Activated CD8-positive, alpha-beta memory T cell treated with anti-CD3 and anti-CD28 coated beads, Interleukin-2, amount 50 U/mL, for 24 hours (primary cell): ENCODE data around the gene TMEM218.

ENCODE experiments used
- DNase-seq: peaks from one replicate; pipeline ENCODE4 v3.0.0-alpha.2; 2020; ENCODE audit errors: extremely low read depth

The TMEM218 gene

DNA sequence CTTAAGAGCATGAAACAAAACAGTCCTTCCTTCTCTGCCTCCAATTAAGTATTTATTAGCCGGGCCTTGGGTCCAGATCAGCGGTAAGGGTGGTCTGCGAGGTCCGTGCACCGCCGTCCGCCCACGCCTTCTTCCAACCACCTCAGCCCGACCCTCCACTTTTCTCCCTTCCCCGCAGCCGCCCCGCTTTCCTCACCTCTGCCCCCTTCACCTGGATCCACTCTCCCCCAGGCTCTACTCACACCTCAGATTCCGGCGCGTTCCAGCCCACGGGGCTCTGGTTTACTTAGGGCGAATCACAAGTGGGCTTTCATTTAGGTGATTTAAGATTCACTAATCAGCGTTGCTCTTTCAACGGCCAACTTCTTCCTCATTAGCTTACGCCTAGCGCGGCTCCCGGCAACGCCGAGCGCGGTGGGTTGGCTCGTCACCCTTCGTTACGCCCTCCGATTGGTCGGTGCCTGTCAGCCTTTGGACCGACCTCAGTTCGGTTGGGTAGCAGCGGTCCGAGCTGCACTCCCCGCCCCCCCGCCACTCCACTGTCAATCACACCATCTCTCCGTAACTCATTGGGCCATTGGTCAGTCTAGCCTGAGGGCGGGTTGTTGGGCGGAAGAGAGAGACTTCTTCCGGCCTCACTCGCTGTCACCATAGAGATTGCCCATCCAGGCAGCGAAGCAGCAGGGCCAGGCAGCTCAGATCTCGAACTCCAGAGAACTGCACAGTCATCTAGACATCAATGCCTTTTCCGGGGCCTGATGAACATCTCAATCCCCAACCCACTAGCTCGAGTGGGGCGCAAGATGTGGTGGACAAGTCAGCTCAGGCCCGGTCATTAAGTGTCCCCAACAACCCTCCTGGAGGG is at the start of gene TMEM218:
Gene TMEM218, minus strand, starts transcription at position 284 of the 865 bp plus-strand sequence. CDS start 9,385 bp downstream, outside the sequence.
- DNase-seq = peak; percentile 95

DNA sequence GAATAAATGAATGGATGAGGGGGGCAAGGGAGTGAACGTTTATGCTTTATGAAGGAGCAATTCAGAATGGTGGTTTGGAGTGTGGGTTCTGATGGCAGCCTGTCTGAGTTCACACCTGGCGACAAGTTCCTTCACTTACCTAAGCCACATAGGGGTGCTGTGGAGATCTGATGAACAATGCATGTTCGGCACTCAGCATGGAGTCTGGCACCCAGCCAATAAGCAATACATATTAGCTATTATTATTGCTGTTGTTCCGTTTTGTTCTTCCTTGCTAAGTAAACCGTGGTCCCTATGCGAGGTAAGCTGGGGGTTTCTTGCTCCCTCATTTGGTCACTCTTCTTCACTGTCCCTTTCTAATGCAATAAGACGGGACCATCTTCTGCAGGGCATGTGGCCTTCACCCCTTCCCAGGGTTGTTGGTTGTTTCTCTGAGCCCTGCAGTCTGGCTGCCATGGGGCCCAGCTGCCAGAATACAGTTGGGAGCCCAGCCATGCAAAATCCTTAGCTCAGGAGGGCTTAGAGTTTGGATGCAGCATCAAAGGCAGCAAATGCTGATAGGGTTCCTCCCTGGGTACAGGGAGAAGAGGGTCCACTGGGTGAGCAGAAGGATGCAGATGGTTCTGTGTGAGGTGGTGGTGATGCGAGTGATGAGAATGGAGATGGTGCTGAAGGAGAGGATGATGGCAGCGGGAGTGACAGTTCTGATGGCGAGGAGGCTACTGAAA is 46.7 kb upstream of the TMEM218 start:
- no peak for DNase-seq

DNA sequence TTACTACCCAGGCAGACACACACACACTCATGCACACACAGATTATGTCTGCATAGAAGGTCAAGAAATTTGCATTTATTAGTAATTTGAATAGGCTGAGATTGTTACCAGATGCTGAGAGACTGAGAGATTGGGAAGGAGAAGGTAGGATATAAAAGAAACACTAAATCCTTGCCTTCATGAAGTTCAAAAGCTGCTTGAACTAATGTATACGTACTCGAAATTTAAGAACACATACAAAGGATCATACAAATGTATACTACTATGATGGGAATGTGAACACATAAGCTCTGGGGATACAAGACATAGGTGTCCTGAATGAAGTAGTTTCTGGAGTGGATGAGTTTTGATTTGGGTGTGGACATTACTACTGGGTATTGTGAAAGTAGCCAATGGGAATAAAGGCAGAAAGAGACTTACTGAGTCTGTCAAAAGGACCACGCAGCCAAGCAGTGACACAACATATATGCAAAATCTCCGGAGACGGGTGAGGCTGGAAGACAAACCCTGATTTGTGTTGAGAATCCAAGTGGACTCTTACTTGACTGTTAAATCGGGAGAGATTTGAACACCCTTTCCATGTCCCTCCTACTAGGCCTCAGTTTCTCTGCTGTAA is 45.8 kb upstream of the TMEM218 start:
- no peak for DNase-seq

DNA sequence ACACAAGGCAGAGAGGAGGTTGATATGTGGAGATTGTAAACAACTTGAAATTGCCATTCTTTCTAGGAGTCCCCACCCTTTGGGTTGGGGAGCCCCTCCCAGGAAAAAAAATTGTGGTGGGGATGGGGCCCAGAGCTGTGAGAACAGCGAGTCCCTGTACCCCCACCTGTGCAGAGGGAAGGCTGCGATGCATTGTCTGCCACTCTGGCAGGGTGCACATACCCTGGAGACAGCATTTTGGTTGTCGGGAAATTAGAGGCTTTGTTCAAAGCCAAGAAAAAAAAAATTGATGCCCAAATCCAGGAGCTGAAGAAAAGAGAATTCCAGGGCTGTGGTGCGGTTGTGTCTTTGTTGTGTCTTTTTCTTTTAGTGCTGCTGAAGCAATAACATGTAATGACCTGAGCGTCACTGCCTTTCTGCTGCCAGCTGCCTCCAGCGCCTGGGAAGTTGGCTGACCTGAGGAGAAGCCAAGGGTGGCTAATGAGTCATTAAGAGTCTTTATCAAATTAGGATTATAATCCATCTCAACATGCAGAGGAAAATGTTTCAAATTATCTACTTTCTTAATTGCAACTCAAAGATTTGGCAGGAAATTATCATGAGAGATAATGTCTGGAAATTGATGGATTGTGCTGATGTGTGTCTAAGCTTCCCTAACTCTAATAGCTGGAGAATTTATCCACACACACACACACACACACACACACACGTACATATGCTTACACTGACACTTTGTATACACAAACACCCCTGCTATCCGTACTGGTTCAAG is 45.1 kb upstream of the TMEM218 start:
- no peak for DNase-seq

DNA sequence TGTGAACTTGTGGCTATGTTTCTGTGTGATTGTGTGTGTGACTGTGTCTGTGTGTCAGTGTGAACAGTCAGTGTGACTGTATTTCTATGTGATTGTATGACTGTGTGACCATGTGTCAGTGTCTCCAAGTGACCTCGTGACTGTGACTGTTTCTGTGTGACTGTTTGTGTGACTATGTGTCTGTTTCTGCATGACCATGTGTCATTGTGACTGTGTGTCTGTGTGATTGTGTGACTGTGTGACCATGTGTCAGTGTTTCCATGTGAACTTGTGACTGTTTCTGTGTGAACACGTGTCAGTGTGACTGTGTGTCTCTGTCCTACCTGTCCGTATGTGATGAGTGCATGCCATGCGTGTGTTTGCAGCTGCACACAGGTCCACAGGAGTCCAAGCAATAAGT is 44.3 kb upstream of the TMEM218 start:
- no peak for DNase-seq

DNA sequence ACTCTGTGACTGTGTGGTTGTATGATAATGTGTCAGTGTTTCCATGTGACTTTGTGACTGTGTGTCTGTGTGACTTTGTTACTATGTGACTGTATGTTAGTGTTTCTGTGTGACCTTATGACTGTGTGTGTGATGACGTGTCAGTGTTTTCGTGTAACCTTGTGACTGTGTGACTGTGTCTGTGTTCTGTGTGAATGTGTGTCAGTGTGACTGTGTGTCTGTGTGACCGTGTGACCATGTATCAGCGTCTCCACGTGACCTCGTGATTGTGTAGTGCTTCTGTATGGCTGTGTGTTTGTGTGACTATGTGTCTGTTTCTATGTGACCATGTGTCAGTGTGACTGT is 43.6 kb upstream of the TMEM218 start:
- no peak for DNase-seq

DNA sequence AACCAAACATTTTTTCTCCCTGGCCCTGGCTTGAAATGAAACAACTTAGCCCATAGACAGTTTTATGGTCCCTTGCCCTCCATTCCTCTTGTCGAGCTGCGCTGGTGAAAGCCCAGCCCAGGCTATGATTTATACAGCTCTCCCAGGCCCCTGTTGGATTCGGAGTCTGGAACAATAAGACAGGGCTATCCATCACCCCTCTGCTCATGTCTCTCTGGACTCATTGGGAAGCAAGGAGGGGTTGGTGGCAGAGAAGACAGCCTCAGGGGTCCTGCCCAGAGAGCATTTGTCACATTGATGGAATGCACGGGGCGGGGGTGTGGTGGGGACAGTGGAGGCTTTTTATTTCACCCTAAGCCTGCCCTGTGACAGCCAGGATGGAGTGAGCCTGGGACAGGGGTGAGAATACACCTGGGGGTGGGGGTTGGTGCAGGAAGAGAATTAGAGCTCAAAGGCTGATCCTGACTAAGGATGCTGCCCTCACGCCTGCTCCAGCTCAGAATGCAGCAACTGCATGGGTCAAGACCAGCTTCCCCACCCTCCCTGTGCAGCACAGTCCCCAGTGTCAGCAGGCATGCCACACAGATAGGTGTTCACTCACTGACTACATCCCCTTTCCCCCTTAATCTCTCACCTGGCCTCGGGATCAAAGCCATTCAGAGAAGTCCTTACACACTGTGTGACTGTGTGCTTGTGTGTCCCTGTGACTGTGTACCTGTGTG is 43.1 kb upstream of the TMEM218 start:
- DNase-seq = no peak

DNA sequence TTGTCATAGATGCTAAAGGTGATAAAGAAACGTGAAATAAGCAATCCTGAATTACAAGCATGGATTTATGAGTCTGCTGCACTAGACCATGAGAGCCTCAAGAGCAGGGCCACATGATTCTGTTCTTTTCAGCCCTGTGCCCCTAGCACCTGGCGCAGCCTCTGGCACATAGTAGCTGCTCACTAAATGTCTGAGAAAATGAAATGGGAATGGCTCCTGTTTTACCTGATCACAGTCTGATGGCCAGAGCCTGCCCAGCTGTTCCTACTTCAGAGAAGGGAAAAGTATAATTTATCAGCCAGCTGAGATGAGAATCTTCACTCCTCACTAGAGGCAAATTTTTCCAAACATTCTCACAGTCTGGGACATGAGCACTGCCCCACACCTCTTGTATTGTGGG is 42.4 kb upstream of the TMEM218 start:
- DNase-seq = no peak

DNA sequence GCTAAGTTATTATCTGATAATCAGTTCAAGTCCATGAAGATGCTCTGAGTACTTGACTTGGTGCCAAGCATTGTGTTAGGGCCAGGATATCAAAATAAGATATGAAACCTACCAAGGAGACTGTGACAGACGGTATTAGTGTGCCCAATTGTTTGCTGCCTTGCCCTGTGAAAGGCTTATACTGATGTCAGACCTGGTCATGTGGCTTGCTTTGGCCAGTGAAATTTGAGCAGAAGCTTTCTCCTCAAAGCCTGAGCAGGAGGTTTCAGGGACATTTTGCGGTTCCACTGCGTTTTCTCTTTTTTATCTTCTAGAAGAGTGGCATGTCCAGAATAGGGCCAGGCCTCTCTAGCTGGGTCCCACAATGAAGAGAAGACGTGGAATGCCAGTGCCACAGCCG is 37.3 kb upstream of the TMEM218 start:
- no peak for DNase-seq

DNA sequence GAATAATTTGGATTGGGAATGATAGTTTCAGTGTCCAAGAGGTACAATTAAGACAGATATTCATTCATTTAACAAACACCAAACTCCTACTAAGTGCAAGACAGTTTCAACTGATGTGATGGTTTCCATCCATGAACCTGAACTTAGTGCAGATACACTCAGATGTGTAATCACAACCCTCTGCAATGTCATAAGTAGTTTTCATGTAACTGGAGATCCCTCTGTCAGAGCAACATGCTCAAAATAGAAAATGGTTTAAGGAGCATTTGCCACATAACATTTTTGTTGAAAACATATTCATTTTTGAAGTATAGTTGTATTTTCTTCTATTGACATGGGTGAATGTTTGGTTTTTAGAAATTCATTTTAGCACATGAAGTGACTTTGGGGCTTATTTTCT is 36.6 kb upstream of the TMEM218 start:
- no peak for DNase-seq

DNA sequence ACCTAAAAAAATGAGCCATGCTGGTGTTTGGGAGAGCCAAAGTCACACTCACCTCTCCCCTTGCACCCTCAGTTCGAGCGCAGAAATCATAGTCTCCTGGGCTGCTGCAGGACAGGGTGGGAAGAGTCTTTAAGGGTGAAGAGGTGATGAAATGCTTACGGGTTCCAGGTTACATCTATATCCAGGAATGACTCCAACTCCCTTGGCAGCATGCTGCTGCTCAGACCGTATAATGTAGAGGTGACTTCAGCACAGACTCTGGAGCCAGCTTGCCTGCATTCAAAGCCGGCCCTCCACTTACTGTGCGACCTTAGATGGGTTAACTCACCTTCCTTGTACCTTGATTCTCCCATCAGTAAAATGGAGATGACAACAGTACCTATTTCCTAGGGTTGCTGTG is 35.9 kb upstream of the TMEM218 start:
- DNase-seq = no peak

DNA sequence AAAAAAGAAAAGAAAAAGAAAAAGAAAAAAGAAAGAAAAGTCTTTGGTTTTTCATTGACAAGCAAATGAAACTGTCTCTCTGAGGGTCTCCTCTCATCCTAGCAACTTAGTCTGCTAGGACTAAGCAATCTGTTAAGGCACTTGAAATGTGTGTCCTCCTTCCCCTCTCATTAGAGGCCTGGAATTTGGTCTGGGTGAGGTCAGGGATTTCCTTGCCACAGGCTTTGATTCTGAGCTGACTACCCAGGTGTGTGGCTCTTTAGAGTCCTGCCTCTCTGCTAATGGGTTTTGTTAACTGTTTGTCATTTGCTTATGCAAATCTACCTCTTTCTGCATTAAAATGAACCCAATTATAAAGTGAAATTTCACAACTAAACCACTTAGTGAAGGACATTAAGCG is 34.8 kb upstream of the TMEM218 start:
- no peak for DNase-seq

DNA sequence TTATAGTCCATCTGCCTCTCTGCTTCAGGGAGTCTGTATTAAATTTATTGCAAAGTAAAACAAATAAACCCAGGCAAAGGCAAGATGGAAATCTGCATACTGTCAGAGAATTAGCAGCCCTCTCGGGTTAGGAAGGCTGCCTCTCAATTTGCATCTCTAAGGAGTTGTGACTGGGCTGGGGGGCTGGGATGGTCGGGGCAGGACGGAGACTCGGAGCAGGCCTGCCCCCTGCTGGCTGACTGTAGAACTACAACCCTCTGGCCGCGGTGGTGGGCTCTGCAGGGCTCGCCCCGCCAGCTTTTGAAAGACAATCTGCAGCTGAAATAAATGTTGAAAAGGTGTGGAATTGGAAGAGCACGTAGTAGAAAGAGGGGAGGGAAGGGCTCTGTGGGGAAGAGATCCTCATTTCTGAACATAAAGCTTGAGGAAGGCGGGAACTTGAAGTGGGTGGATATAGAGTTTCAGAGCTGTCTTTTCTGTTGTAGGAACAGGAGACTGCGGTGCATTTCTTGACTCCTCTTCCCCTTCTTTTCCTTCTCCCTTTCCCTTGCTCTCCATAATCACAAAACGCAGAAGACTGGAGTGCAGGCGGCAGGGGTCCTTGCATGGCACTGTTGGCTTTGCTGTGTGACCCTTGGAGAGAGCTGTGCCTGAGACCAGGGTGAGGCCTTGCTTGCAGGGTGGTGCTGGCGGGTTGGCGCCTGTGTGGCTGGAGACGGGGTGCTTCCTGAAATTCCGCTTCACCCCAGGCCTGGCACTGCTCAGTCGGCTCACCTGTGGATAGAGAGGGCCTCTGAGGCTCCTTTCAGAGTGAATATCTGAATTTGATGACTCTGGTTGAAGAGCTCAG is 30.5 kb upstream of the TMEM218 start:
- no peak for DNase-seq

DNA sequence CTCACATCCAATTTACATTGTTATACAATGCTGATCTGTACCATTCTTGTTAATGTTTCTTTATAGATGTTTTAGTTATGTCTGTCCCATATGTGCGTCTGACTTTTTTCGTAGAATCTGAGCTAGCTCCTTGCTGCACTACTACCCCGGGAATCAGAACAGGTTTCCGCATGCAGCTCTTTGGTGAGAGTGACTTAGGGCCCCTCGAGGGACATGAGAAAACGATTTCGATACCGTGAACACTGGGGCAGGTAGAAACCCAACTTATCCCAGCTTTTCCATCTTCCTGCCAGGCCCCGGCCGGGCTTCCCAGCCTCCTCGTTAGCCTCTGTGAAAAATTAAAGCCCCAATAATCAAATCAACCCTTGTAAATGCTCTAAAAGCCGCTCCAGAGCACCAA is 29.8 kb upstream of the TMEM218 start:
- no peak for DNase-seq

DNA sequence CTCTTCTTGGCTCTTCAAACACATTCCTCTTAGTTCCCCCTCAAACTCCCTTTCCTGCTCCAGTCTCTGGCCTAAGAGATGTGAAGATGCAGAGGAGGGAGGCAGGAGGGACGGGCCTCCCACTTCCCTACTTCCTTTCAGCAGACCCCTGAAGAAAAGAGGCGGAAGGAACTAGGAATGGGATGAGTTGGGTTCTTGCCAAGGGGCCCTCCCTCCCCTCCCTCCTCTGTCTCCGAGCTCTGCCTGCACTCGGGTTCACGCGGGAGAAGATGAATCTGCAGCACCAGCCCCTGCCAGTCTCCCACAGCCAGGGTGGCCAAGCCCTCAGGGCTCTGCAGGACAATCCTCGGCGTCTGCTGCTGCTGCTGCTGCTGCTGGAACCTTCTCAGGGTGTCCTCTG is 28.8 kb upstream of the TMEM218 start:
- no peak for DNase-seq

DNA sequence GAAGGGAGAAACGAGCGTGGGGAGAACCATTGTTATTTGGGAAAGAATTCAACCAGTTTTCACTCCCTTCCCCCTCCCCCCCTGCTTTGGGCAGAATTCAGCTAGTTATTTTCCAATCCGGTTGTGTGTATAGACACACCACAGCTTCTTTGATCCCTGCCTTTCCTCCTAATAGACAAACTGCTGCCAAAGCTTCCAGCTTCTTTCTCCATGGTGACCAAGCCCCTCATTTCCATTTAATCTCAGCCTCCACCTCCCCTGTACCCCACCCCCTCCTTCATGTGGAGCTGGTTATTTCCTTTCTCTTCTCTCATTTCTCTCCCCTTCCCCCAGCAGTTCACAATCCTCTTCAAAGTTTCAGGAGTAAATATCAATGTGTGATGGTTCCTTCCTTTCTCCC is 28.4 kb upstream of the TMEM218 start:
- no peak for DNase-seq

DNA sequence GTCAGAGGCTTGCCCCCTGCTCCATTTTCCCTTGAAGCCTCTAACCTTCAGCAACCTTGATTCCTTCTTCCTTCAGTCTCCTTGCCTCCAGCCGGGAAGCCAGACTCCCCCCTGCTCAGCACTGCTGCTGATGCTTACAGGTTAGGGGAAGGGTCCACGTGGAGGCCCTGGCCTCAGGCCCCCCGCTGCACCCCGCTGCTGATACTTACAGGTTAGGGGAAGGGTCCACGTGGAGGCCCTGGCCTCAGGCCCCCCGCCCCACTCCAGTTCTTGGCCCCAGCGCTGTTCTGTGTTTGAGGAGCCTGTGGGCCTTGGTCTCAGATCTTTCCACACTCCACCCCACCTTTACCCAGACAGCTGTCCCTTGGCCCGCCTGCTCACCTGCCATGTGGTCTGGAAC is 27.5 kb upstream of the TMEM218 start:
- no peak for DNase-seq

DNA sequence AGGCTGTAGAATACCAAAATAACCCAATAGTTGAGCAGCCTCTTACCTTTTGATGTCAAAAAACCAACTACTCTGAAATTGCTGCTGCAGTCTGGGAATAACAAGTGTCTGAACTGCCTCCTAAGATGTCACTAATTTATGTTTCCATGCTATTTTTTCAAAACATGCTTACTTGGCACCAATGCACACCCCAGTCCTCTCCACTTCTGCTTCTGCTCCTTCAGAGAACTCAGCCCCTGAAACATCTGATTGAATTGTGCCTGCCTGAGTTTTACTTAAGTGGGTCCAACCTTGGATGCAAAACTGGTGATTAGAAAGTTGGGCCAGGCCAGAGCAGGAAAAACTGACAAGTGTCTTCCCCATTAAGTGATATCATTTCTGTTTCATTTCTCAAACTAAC is 24.6 kb upstream of the TMEM218 start:
- DNase-seq = no peak

DNA sequence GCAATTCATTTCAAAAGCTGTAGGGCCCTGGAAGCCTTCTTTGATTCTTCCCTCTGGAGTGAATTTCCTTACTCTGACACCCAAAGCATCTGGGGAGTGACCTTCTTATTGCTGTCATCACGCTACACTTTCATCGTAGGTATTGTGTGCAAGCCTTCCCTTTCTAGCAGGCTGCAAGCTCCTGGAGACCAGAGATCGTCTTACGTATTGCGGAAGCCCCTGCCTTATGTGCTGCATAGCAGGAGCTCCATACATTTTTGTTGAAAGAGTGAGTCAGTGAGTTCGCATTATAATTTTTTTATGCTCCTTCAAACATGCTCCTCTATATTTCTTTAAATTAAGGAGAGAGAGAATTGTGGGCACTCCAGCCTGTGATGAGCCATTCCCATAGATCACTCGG is 21.2 kb upstream of the TMEM218 start:
- no peak for DNase-seq

DNA sequence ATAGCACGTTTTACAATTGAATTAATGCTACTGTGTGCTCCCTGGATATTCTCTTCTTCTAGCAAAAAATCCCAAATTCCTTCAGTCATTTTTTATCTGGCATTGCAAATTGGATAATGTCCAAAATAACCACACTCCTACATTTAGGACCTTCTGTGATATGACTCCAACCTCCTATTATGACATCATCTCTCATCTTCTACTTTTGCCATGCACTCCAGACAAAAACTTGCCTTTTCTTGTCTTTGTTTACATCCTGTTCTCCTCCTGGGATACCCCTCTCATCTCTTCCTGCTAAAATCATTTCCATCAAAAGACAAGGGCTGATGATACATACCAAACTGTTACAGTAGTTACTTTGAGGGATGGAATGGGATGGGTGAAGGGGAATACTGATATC is 20.6 kb upstream of the TMEM218 start:
- DNase-seq = no peak
